Articular chondrocyte of knee joint (primary cell): ENCODE measurements around the gene GOLGA8S. TPM values are rescaled to one million over a fixed set of nuclear protein-coding genes. Genes with fewer than 3 reads are reported as not detected.

Experiments
- small RNA-seq: library from RNA; depleted of rRNA; stranded (forward); fragments of <200 nt; gene quantifications from one replicate; pipeline ENCODE3, GENCODE V24; 2012
- total RNA-seq: library from RNA; depleted of rRNA; stranded (reverse); fragments of >200 nt; gene quantifications from 2 replicates; pipeline ENCODE4 v1.2.3, GENCODE V29; 2012

Gene GOLGA8S, protein sequence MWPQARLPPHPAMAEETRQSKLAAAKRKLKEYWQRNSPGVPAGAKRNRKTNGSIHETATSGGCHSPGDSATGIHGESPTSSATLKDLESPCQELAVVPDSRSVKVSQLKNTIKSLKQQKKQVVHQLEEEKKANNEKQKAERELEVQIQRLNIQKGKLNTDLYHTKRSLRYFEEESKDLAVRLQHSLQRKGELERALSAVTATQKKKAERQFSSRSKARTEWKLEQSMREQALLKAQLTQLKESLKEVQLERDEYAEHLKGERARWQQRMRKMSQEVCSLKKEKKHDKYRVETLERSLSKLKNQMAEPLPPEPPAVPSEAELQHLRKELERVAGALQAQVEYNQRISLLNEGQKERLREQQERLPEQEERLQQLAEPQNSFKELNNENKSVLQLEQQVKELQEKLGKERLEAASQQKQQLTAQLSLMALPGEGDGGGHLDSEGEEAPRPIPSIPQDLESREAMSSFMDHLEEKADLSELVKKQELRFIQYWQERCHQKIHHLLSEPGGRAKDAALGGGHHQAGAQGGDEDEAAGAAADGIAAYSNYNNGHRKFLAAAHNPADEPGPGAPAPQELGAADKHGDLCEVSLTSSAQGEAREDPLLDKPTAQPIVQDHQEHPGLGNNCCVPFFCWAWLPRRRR
- 0.13 and 0.22 TPM in 2 replicates for total RNA-seq

DNA sequence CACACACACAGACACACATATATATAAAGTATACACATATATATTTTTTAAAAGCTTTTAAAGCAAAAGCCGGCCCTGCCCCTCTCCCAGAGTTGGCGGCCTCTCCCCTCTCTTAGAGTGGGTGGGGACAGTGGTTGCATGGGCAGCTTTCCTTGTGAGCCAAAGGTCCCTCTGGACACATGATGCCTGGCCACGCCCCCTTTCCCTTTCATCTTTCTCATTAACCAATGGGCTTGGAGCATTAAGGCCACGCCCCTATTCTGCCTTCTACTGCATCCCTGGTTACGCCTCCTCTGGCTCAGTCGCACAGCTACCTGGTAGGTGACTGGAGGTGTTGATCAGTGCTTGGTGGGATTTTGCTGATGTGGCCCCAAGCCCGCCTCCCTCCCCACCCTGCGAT, at the start of gene GOLGA8S:
Gene GOLGA8S (plus strand): TSS at position 301 of the 400 bp plus-strand sequence. CDS start 62 bp downstream, at position 363.

DNA sequence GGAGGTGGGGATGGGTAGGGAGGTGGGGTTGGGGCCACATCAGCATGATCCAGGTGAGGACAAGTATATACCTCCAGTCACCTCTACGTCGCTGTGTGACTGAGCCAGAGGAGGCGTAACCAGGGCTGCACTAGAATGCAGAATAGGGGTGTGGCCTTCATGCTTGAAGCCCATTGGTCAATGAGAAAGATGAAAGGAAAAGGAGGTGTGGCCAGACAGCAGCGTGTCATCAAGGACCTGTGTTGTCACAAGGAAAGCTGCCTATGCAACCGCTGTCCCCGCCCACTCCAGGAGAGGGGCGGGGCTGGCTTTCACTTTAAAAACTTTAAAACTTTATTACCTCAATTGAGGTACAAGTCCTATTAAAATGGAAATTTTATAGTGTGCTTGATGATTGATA, 20.5 kb upstream of the GOLGA8S start, which contains the start of gene GOLGA6L26:
Gene GOLGA6L26 (minus strand): TSS at position 101 of the 400 bp plus-strand sequence. CDS start 61 bp downstream, at position 40.

Small RNAs within 50 kb of the gene (small RNA-seq; reads per million reads assigned to genes)
- gene RN7SL536P = not detected

Other genes with a start within 250 kb of the GOLGA8S start
- not detected in 2 replicates for gene GOLGA6L1, start 217.9 kb upstream of the GOLGA8S start, total RNA-seq
- gene GOLGA6L26, start 20.6 kb upstream of the GOLGA8S start, total RNA-seq = not detected in 2 replicates
- gene GOLGA6L2, start 92.5 kb downstream of the GOLGA8S start, total RNA-seq = not detected in 2 replicates
- gene MKRN3, start 210.9 kb downstream of the GOLGA8S start, total RNA-seq = not detected in 2 replicates